OCI-LY3 (cell line): ENCODE results near the gene TMEM94.

Source experiments
- H2AFZ ChIP-seq: fragments of 200-600, 300-600 bp; shearing (Covaris generic); 2 replicates; pipeline ENCODE4 v1.6.0; 2014; ENCODE audit warnings: antibody characterized with exemption, low read depth, low read length
- H3K27ac ChIP-seq: fragments of 200-600, 300-600 bp; sonication (generic); 2 replicates; pipeline ENCODE4 v1.5.1; 2014; ENCODE audit warnings: mild to moderate bottlenecking, low read length, moderate library complexity, mixed read lengths
- H3K27me3 ChIP-seq: fragments of 200-600, 300-600 bp; sonication (generic); 2 replicates; pipeline ENCODE4 v1.6.1; 2014; ENCODE audit warnings: low read depth, low read length, mixed read lengths
- H3K36me3 ChIP-seq: fragments of 200-600, 300-600 bp; sonication (generic); replicated peaks from 2 replicates; pipeline ENCODE3; 2014; ENCODE audit warnings: low read depth, low read length, mixed read lengths
- H3K4me1 ChIP-seq: fragments of 300-600, 200-600 bp; sonication (generic); 2 replicates; pipeline ENCODE4 v1.6.1; 2014; ENCODE audit warnings: low read length, mixed read lengths
- H3K4me2 ChIP-seq: fragments of 200-600, 300-600 bp; sonication (generic); 2 replicates; pipeline ENCODE4 v1.6.1; 2014; ENCODE audit warnings: low read length, mixed read lengths
- H3K4me3 ChIP-seq: fragments of 300-600, 200-600 bp; sonication (generic); 2 replicates; pipeline ENCODE4 v1.5.1; 2014; ENCODE audit warnings: antibody characterized with exemption, mild to moderate bottlenecking, low read length, moderate library complexity
- H3K79me2 ChIP-seq: fragments of 300-600, 200-600 bp; shearing (Covaris generic); 2 replicates; pipeline ENCODE4 v1.6.1; 2014; ENCODE audit warnings: mild to moderate bottlenecking, low read length, mixed read lengths
- H3K9ac ChIP-seq: fragments of 300-600, 200-600 bp; shearing (Covaris generic); 2 replicates; pipeline ENCODE4 v1.6.0; 2014; ENCODE audit warnings: mild to moderate bottlenecking, low read length, moderate library complexity
- H3K9me3 ChIP-seq: fragments of 200-600, 300-600 bp; shearing (Covaris generic); 2 replicates; pipeline ENCODE4 v1.6.1; 2014; ENCODE audit warnings: low read length, mixed read lengths; ENCODE audit not compliant: insufficient read depth
- H4K20me1 ChIP-seq: fragments of 200-600, 300-600 bp; sonication (generic); 2 replicates; pipeline ENCODE4 v1.6.1; 2016; ENCODE audit warnings: low read length, mixed read lengths; ENCODE audit not compliant: insufficient read depth
- CTCF ChIP-seq: fragments of 200-600, 300-600 bp; sonication (generic); IDR thresholded peaks from 2 replicates; pipeline ENCODE4 v1.5.1; 2014; ENCODE audit warnings: antibody characterized with exemption, low read length, low read depth
- EZH2phosphoT487 ChIP-seq: fragments of 200-600 bp; shearing (Covaris generic); IDR thresholded peaks from 2 replicates; pipeline ENCODE4 v1.6.1; 2018; ENCODE audit warnings: antibody characterized with exemption, mixed run types, low read depth

Gene TMEM94

GRCh38 chr17:75530837-75531720 is 74.6 kb downstream of the TMEM94 start:
- no peak overlapping the region for H3K27ac ChIP-seq
- no peak overlapping the region for H2AFZ ChIP-seq
- H3K4me1 ChIP-seq = peaks cover 11% of the 10 kb centered on the region
- no peak overlapping the region for H3K4me3 ChIP-seq
- no peak for TF ChIP-seq EZH2phosphoT487
- TF ChIP-seq CTCF = no peak
- H3K9me3 ChIP-seq = no peaks in the 10 kb centered on the region
- peaks cover 6% of the 10 kb centered on the region; the same call in 1 of the 2 replicates for H3K27me3 ChIP-seq
- no peaks in the 10 kb centered on the region for H3K36me3 ChIP-seq
- H3K4me2 ChIP-seq = no peak overlapping the region
- no peak overlapping the region for H3K9ac ChIP-seq
- H4K20me1 ChIP-seq = no peaks in the 10 kb centered on the region
- H3K79me2 ChIP-seq = no peaks in the 10 kb centered on the region

- H3K4me2 ChIP-seq = no peak overlapping the region
- H3K4me1 ChIP-seq = peaks cover 6% of the 10 kb centered on the region; the same call in 1 of the 2 replicates
- no peaks in the 10 kb centered on the region for H3K36me3 ChIP-seq
- H3K27ac ChIP-seq = no peak overlapping the region
- peaks cover under 1% of the 10 kb centered on the region; the same call in 1 of the 2 replicates for H3K27me3 ChIP-seq
- no peaks in the 10 kb centered on the region for H4K20me1 ChIP-seq
- no peak overlapping the region for H3K9ac ChIP-seq
- no peak overlapping the region for H3K4me3 ChIP-seq
- TF ChIP-seq CTCF (no peak), EZH2phosphoT487 (no peak)
- H2AFZ ChIP-seq = no peak overlapping the region
- H3K79me2 ChIP-seq = no peaks in the 10 kb centered on the region
- H3K9me3 ChIP-seq = no peaks in the 10 kb centered on the region
Observed at GRCh38 chr17:75531721-75532072, 75.3 kb downstream of the TMEM94 start.

- H3K9ac ChIP-seq = no peak overlapping the region
- TF ChIP-seq CTCF (no peak), EZH2phosphoT487 (no peak)
- no peaks in the 10 kb centered on the region for H3K36me3 ChIP-seq
- H3K4me3 ChIP-seq = no peak overlapping the region
- no peak overlapping the region for H2AFZ ChIP-seq
- no peaks in the 10 kb centered on the region for H3K79me2 ChIP-seq
- H3K4me1 ChIP-seq = peaks cover 6% of the 10 kb centered on the region; the same call in 1 of the 2 replicates
- H3K9me3 ChIP-seq = no peaks in the 10 kb centered on the region
- no peak overlapping the region for H3K27ac ChIP-seq
- H3K4me2 ChIP-seq = no peak overlapping the region
- H4K20me1 ChIP-seq = no peaks in the 10 kb centered on the region
- no peaks in the 10 kb centered on the region for H3K27me3 ChIP-seq
Observed at GRCh38 chr17:75535119-75535537, 78.7 kb downstream of the TMEM94 start.

DNA sequence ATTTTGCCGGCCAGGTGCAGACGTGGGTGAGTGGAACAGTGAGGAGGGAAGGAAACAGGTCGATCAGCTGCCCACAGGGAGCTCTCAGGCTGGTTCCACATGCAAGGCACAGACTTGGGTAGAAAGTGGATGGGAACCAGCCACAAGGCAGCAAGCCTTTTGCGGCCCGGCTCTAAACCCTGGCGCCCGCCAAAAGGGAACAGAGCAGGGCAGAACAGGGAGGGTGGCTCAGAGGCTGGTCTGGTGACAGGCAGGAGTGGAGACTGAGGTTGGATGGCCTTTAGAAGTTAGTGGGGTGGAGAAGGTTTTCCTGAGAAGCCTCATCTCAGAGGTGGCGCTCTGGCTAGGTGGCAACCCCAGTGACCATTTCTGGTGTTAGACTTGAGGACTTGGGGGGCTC is 79.4 kb downstream of the TMEM94 start:
- Histone ChIP-seq H3K27me3 (no peaks in the 10 kb centered on the region), H3K27ac (no peak overlapping the region), H3K4me2 (no peak overlapping the region), H3K4me1 (peaks cover 6% of the 10 kb centered on the region; the same call in 1 of the 2 replicates), H2AFZ (no peak overlapping the region), H3K4me3 (no peak overlapping the region), H3K36me3 (no peaks in the 10 kb centered on the region), H4K20me1 (no peaks in the 10 kb centered on the region), H3K9me3 (no peaks in the 10 kb centered on the region), H3K79me2 (no peaks in the 10 kb centered on the region), H3K9ac (no peak overlapping the region)
- no peak for TF ChIP-seq CTCF
- TF ChIP-seq EZH2phosphoT487 = no peak
